Immature natural killer cell (primary cell): ENCODE results near the gene ZNF831. TPM values are rescaled to one million over a fixed set of nuclear protein-coding genes. Genes with fewer than 3 reads are reported as not detected.

ENCODE experiments used
- DNase-seq, 3 donors: peaks; one replicate each; pipeline ENCODE4 v3.0.0; 2022; ENCODE audit warnings: mixed read lengths in 1 of 3
- H3K27ac Mint-ChIP-seq, 6 donors: one replicate each; pipeline ENCODE4 v1.8.0; 2020; ENCODE audit warnings: mixed read lengths in 6 of 6, mild to moderate bottlenecking in 5 of 6, inconsistent platforms in 4 of 6, moderate library complexity in 3 of 6
- H3K27me3 Mint-ChIP-seq, 3 donors: one replicate each; pipeline ENCODE4 v1.8.0; 2020 to 2021; ENCODE audit warnings: low read depth in 3 of 3, mild to moderate bottlenecking in 3 of 3, mixed read lengths in 3 of 3, moderate library complexity in 3 of 3, inconsistent platforms in 1 of 3
- H3K36me3 Mint-ChIP-seq, 3 donors: one replicate each; pipeline ENCODE4 v1.8.0; 2020; ENCODE audit warnings: mixed read lengths in 3 of 3, inconsistent platforms in 2 of 3, mild to moderate bottlenecking in 2 of 3
- H3K4me1 Mint-ChIP-seq, 2 donors: one replicate each; pipeline ENCODE4 v1.8.0; 2020; ENCODE audit warnings: inconsistent platforms in 2 of 2, mild to moderate bottlenecking in 2 of 2, mixed read lengths in 2 of 2, moderate library complexity in 1 of 2
- H3K4me3 Mint-ChIP-seq, 5 donors: one replicate each; pipeline ENCODE4 v1.8.0; 2020; ENCODE audit warnings: mild to moderate bottlenecking in 5 of 5, mixed read lengths in 5 of 5, inconsistent platforms in 3 of 5, moderate library complexity in 3 of 5
- H3K9me3 Mint-ChIP-seq, 6 donors: one replicate each; pipeline ENCODE4 v1.8.0; 2020; ENCODE audit warnings: mild to moderate bottlenecking in 6 of 6, mixed read lengths in 6 of 6, inconsistent platforms in 4 of 6, moderate library complexity in 3 of 6
- polyA plus RNA-seq, 3 donors: library from polyadenylated mRNA; unstranded; fragments of 300-500 nt; fragmentation: Illumina TruSeq; gene quantifications; one replicate each; pipeline ENCODE4 v1.2.3, GENCODE V29; 2021

Gene ZNF831
- polyA plus RNA-seq, 3 donors from 2014 or later = 0.59 to 8.4 (median 2.0) TPM

- H3K36me3 Mint-ChIP-seq = no peaks in the 10 kb centered on the region
- H3K9me3 Mint-ChIP-seq = peaks cover 0 to under 1% (median 0%) of the 10 kb centered on the region in 6 donors
- peak overlapping the region in 1 of 6 donors; percentile 41 for H3K27ac Mint-ChIP-seq
- DNase-seq = peak in 1 of 3 donors; percentile 1
- peaks cover 30 to 31% of the 10 kb centered on the region in 2 donors for H3K4me1 Mint-ChIP-seq
- H3K27me3 Mint-ChIP-seq = peaks cover 1 to 8% (median 2%) of the 10 kb centered on the region in 3 donors
- peak overlapping the region in 4 of 5 donors; percentile 2 to 39 (median 20) for H3K4me3 Mint-ChIP-seq
These were observed 110.2 kb downstream of the ZNF831 start for GRCh38 chr20:59273739-59274357.

DNA sequence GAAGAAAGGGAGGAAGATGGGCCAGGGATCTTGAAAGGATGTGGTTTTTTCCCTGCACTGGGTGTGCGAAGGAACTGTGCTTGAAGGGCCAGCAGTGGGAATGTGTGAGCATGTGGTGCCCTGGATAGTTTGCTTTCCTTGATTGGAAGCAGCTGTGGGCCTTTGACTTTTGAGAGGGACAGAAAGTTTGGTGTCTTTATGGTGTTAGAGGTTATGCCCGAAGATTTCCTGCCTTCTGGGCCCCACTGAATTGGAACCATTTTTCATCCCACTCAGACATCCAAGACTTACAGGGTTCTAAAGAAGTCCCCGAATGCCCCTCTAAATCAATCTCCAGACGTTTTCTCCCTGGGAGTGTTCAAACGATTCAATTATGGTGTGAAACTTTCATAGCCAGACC lies 113.3 kb downstream of the ZNF831 start:
- no peak for DNase-seq
- H3K4me3 Mint-ChIP-seq = no peak overlapping the region
- no peaks in the 10 kb centered on the region for H3K36me3 Mint-ChIP-seq
- H3K4me1 Mint-ChIP-seq = peaks cover 17 to 19% of the 10 kb centered on the region in 2 donors
- H3K9me3 Mint-ChIP-seq = no peaks in the 10 kb centered on the region
- peaks cover 0 to 4% (median 4%) of the 10 kb centered on the region in 3 donors for H3K27me3 Mint-ChIP-seq
- no peak overlapping the region for H3K27ac Mint-ChIP-seq

DNA sequence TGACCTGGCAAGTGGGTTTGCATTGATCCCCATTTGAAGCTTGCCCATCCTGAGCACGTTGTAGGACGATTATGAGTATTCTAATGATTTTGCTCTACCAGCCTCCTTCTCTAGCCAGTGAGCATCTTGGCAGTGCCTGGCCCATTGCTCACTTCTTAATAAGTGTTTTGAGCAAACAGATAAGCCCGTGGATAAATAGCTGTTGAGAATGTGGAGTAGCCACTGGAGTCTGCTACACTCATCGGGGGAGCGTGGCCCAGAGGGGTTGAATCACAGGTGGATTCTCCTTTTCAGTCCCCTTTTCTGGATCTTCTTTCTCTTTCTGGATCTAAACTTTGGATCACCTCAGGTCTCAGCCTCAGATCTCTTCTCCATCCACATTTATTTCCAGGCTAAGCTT lies 120.8 kb downstream of the ZNF831 start:
- Mint-ChIP-seq H3K27me3 (peaks cover under 1 to 3% (median 2%) of the 10 kb centered on the region in 3 donors), H3K36me3 (peaks cover 0 to 10% (median 0%) of the 10 kb centered on the region in 3 donors), H3K4me3 (no peak overlapping the region), H3K4me1 (no peaks in the 10 kb centered on the region), H3K9me3 (peaks cover 0 to 2% (median 0%) of the 10 kb centered on the region in 6 donors), H3K27ac (no peak overlapping the region)
- no peak for DNase-seq

DNA sequence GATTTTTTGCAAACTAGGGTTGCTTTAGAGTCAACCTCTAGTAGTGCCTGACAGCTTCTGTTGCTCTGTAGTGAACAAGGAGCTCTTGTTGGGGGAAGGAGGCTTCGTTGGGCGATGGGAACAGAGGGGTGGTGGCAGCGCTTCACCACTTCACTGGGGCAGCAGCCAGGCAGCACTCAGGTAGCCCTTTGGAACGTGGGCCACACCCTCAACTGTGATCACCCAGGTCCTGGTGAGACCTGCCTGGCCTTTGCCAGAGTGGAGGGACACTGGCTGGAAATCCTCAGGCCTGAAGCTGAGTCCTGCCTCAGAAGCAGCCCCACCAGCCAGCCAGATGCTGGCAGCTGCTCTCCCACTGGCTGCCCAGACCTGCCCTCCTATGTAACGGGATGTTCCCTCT lies 126.4 kb downstream of the ZNF831 start:
- no peak overlapping the region for H3K27ac Mint-ChIP-seq
- peaks cover 4 to 8% of the 10 kb centered on the region in 2 donors for H3K4me1 Mint-ChIP-seq
- H3K36me3 Mint-ChIP-seq = peaks cover 0 to 10% (median 0%) of the 10 kb centered on the region in 3 donors
- peaks cover 2 to 6% (median 5%) of the 10 kb centered on the region in 3 donors for H3K27me3 Mint-ChIP-seq
- no peaks in the 10 kb centered on the region for H3K9me3 Mint-ChIP-seq
- H3K4me3 Mint-ChIP-seq = no peak overlapping the region
- no peak for DNase-seq

DNA sequence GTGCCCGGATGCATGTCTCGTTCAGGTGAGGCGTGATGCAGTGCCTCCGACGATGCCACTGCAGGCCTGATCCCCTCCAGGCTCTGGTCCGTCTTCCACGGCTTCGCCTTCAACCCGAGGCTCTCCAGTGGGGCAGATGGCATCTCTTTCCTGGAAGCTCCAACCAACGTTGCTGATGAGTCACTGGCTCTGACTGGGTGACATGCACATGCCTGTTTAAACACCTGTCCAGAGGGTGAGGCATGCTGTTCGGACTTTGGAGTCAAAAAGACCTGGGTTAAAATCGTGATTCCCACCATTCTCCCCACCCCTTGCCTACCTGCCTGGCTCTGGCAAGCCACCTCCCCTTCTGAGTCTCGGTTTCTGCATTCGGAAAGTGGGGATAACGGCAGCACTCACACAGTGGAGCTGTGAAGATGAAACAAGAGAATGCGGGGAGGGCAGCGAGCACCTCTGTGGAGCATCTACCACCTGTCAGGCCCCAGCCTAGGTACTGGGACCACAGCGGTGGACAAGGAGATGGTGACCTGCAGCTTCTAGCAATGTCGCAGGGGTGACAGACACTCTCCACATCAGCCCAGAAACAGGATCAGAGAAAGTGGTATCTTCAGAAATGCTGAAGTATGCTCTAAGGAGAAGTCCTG lies 128.2 kb downstream of the ZNF831 start:
- Mint-ChIP-seq H3K4me1 (peaks cover 4 to 8% of the 10 kb centered on the region in 2 donors), H3K36me3 (peaks cover 0 to 4% (median 0%) of the 10 kb centered on the region in 3 donors), H3K4me3 (no peak overlapping the region), H3K27ac (no peak overlapping the region), H3K9me3 (no peaks in the 10 kb centered on the region), H3K27me3 (peaks cover 2 to 7% (median 6%) of the 10 kb centered on the region in 3 donors)
- DNase-seq = no peak

GRCh38 chr20:59295531-59295930 lies 131.9 kb downstream of the ZNF831 start:
- no peak overlapping the region for H3K27ac Mint-ChIP-seq
- no peaks in the 10 kb centered on the region for H3K9me3 Mint-ChIP-seq
- no peak for DNase-seq
- H3K36me3 Mint-ChIP-seq = no peaks in the 10 kb centered on the region
- H3K4me3 Mint-ChIP-seq = no peak overlapping the region
- H3K27me3 Mint-ChIP-seq = peaks cover 2 to 25% (median 7%) of the 10 kb centered on the region in 3 donors
- H3K4me1 Mint-ChIP-seq = peaks cover 4 to 8% of the 10 kb centered on the region in 2 donors

GRCh38 chr20:59297686-59298085 lies 134.1 kb downstream of the ZNF831 start:
- H3K4me1 Mint-ChIP-seq = peaks cover 4 to 8% of the 10 kb centered on the region in 2 donors
- H3K27me3 Mint-ChIP-seq = peaks cover 2 to 29% (median 5%) of the 10 kb centered on the region in 3 donors
- no peak overlapping the region for H3K27ac Mint-ChIP-seq
- no peaks in the 10 kb centered on the region for H3K9me3 Mint-ChIP-seq
- H3K4me3 Mint-ChIP-seq = no peak overlapping the region
- DNase-seq = no peak
- no peaks in the 10 kb centered on the region for H3K36me3 Mint-ChIP-seq

- Mint-ChIP-seq H3K27me3 (peaks cover 5 to 41% (median 6%) of the 10 kb centered on the region in 3 donors), H3K9me3 (no peaks in the 10 kb centered on the region), H3K4me1 (no peaks in the 10 kb centered on the region), H3K27ac (no peak overlapping the region), H3K36me3 (no peaks in the 10 kb centered on the region), H3K4me3 (no peak overlapping the region)
- DNase-seq = no peak
These were observed 136.3 kb downstream of the ZNF831 start for GRCh38 chr20:59299945-59300332.

DNA sequence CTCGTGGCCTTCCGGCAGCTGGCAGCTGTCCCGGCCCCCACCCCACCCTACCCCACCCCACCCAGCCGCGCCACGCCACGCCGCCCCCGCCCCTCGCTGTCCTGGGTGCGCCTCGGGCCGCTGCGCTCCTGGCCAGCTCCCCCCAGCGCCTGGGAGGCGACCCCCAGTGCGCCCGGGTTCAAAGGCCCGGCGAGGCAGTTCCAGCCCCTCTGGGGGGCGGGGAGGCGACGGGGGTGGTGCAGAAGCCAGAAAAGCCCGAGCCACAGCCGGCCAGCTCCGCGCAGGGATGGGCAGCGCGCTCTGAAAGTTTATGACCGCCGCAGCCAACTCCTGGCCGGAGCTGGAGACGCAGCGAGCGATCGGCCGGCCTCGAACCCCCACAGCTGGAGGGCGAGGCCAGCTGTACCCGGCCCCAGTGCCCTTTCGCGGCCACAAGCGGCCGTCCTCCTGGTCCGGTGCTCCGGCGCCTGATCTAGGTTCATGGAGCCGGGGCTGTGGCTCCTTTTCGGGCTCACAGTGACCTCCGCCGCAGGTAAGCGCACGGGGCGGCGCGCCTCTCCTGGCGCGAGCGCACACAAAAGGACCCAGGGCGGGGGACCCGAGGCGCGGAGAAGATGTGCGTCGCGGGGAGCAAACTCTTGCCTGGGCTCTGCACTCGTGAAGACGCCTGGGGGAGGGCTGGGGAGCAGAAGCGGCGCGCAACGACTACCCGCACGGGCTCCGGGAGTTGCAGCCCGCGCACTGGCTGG lies 136.9 kb downstream of the ZNF831 start, which contains the start of gene EDN3:
Gene EDN3, plus strand, starts transcription at position 279 of the 749 bp plus-strand sequence. Its CDS starts 202 bp downstream, at position 481.
- H3K4me1 Mint-ChIP-seq = no peaks in the 10 kb centered on the region
- no peaks in the 10 kb centered on the region for H3K9me3 Mint-ChIP-seq
- no peak within 1 kb of the TSS for H3K4me3 Mint-ChIP-seq
- no peak for DNase-seq
- no peaks in the 10 kb centered on the region for H3K36me3 Mint-ChIP-seq
- peaks cover 5 to 41% (median 6%) of the 10 kb centered on the region in 3 donors for H3K27me3 Mint-ChIP-seq
- no peak within 1 kb of the TSS for H3K27ac Mint-ChIP-seq

DNA sequence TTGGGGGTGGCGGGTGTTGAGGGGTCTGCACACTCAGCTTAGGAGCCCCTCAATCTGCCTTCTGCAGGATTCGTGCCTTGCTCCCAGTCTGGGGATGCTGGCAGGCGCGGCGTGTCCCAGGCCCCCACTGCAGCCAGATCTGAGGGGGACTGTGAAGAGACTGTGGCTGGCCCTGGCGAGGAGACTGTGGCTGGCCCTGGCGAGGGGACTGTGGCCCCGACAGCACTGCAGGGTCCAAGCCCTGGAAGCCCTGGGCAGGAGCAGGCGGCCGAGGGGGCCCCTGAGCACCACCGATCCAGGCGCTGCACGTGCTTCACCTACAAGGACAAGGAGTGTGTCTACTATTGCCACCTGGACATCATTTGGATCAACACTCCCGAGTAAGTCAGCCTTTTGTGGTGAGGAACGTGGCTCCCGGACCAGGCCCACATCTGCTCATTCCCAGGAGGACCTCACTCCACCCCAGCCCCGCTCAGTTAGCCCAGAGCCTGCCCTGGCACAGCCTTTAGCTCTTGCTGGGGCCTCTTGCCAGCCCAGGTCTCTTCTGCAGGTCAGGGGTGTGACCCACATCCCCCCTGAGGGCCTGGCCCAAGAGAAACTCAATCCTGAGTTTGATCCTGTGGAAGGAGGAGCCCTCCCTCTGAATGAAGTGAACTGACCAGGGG lies 137.9 kb downstream of the ZNF831 start:
- H3K9me3 Mint-ChIP-seq = no peaks in the 10 kb centered on the region
- peaks cover 3 to 41% (median 5%) of the 10 kb centered on the region in 3 donors for H3K27me3 Mint-ChIP-seq
- no peak for DNase-seq
- H3K27ac Mint-ChIP-seq = no peak overlapping the region
- no peaks in the 10 kb centered on the region for H3K4me1 Mint-ChIP-seq
- no peaks in the 10 kb centered on the region for H3K36me3 Mint-ChIP-seq
- H3K4me3 Mint-ChIP-seq = no peak overlapping the region

- Mint-ChIP-seq H3K36me3 (no peaks in the 10 kb centered on the region), H3K4me1 (no peaks in the 10 kb centered on the region), H3K27ac (no peak overlapping the region), H3K4me3 (no peak overlapping the region), H3K9me3 (no peaks in the 10 kb centered on the region), H3K27me3 (peaks cover 3 to 21% (median 5%) of the 10 kb centered on the region in 3 donors)
- DNase-seq = no peak
These were observed 142.5 kb downstream of the ZNF831 start for GRCh38 chr20:59305908-59306655.

DNA sequence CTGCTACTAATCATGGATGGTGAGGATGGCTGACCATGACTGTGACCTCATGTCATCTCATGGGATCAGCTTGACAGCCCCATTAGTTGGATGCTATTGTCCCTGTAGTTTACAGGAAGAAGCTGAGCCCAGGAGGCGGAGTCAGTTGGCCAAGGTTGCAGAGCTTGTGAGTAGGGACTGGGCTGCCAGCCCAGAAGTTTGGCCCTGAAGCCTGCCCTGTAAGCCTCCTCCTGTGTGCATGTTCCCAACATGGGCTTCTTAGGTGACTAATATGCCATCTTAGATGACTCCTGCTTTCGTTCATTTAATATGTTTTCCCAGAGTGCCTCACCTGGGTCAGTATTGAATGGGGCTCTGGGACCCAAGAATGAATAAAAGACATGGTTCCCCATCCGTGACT lies 143.6 kb downstream of the ZNF831 start:
- DNase-seq = no peak
- H3K27ac Mint-ChIP-seq = no peak overlapping the region
- H3K4me1 Mint-ChIP-seq = no peaks in the 10 kb centered on the region
- H3K36me3 Mint-ChIP-seq = no peaks in the 10 kb centered on the region
- H3K9me3 Mint-ChIP-seq = no peaks in the 10 kb centered on the region
- peaks cover 3 to 21% (median 5%) of the 10 kb centered on the region in 3 donors for H3K27me3 Mint-ChIP-seq
- H3K4me3 Mint-ChIP-seq = no peak overlapping the region
